ENCODE data around the gene SIN3A. TPM values are rescaled to one million over a fixed set of nuclear protein-coding genes. Genes with fewer than 3 reads are reported as not detected.

The SIN3A gene
- total and polyA plus RNA-seq, 9 of the 15 experiments (the other 6 are each of a cell fraction or from before 2014, with no cell fraction given): 11.1 to 70.3 (median 25.3) TPM

- no peaks in the 10 kb centered on the region for H3K27me3 ChIP-seq (ENCODE audit: control insufficient read depth in 2 of 2, insufficient read depth in 2 of 2, low read length in 2 of 2)
- WGBS (ENCODE audit: insufficient coverage, low coverage, missing lambda C conversion rate): 9% methylated on average over 49 of the region's 65 CpGs
- BruUV-seq (replicated peaks): TSS peak; percentile 71
- DNase-seq (ENCODE audit: extremely low read depth in 1 of 4, low spot score in 3 of 4) (peak; percentile 57 to 72 (median 69)), FAIRE-seq (peak; percentile 48), ATAC-seq (peak; percentile 83)
- H4K20me1 ChIP-seq (replicated peaks; ENCODE audit: control insufficient read depth, insufficient read depth, low read length): no peaks in the 10 kb centered on the region
- H3K27ac ChIP-seq (ENCODE audit: extremely low read depth, low read depth, low read length): peak overlapping the region; percentile 61; the same call in 2 of the 3 replicates
- intact Hi-C loops (cut with micrococcal nuclease) (no loop called here), in situ Hi-C loops (cut with MboI) (no loop called here)
- CTCF ChIA-PET (ENCODE audit: low intra/inter-chr PET ratio): no interaction called here
- no peaks in the 10 kb centered on the region for H3K79me2 ChIP-seq (ENCODE audit: control insufficient read depth, insufficient read depth, low read length)
- H3K4me1 ChIP-seq (replicated peaks in 1 of 2; ENCODE audit: control insufficient read depth in 2 of 2, insufficient read depth in 2 of 2, low read length in 2 of 2): peaks cover 4 to 31% of the 10 kb centered on the region in 2 experiments; a peak in 3 of 5 replicates
- peak overlapping the region; percentile 95 for H2AFZ ChIP-seq (ENCODE audit: low read depth, low read length)
- POLR2A ChIA-PET: interaction anchor here (0.6 to 1.0 kb wide), 4 partner anchors 39 to 231 kb away, joined by 3 read pairs; partner anchors contain the start of gene PTPN9
- H3K9me3 ChIP-seq (replicated peaks; ENCODE audit: control insufficient read depth, insufficient read depth, low read depth, low read length): no peaks in the 10 kb centered on the region
- H3K9ac ChIP-seq (ENCODE audit: insufficient read depth in 1 of 2, low read depth in 2 of 2, low read length in 2 of 2): peak overlapping the region; percentile 72 to 89
- no peaks in the 10 kb centered on the region for H3K9me1 ChIP-seq (ENCODE audit: control insufficient read depth, insufficient read depth, low read length)
- H3K4me2 ChIP-seq (ENCODE audit: insufficient read depth, low read length): peak overlapping the region; percentile 80
- H3K4me3 ChIP-seq: peak overlapping the region; percentile 55
- H3K36me3 ChIP-seq (ENCODE audit: control insufficient read depth, insufficient read depth, low read length): no peaks in the 10 kb centered on the region
- no peak for TF ChIP-seq KAT8 (IDR thresholded peaks at IDR 0.05; ENCODE audit: low read depth)
- no peak for TF ChIP-seq ZFP1 (CRISPR knock-in tag; IDR thresholded peaks at IDR 0.05)
- TF ChIP-seq CBFB (CRISPR knock-in tag; IDR thresholded peaks at IDR 0.05): no peak
- no peak for TF ChIP-seq E2F8 (IDR thresholded peaks at IDR 0.05; ENCODE audit: low read depth, partially characterized antibody)
- TF ChIP-seq ZBTB11 (CRISPR knock-in tag; IDR thresholded peaks at IDR 0.05): peak in 1 of 3 experiments; percentile 51; a peak in 1 of 6 replicates
- no peak for TF ChIP-seq SRSF3 (IDR thresholded peaks at IDR 0.05; ENCODE audit: insufficient read depth, low read length)
- TF ChIP-seq FOXJ2 (tag; IDR thresholded peaks at IDR 0.05): no peak
- TF ChIP-seq ARID3A (IDR thresholded peaks at IDR 0.05; ENCODE audit: borderline replicate concordance, low read depth, low read length): no peak
Measured at GRCh38 chr15:75347222-75348033, 104.1 kb downstream of the SIN3A start.

All from K562 (cell line).